K562 (cell line): Measurements from ENCODE around the gene SRSF9. TPM values are rescaled to one million over a fixed set of nuclear protein-coding genes. Genes with fewer than 3 reads are reported as not detected.

Source experiments
- GABPB1 ChIP-seq: sonication (generic); formaldehyde crosslinking; IDR thresholded peaks from 2 replicates; pipeline ENCODE4 v1.8.0; 2022; ENCODE audit warnings: mild to moderate bottlenecking, missing genetic modification reagents
- GATAD2A ChIP-seq: fragments of 450-650 bp; IDR thresholded peaks from 2 replicates; pipeline ENCODE4 v1.6.1; 2017
- HLTF ChIP-seq: fragments of 450-650 bp; IDR thresholded peaks from 2 replicates; pipeline ENCODE4 v1.6.1; 2016
- NCOA2 ChIP-seq, 2 experiments: fragments of 450-650 bp; IDR thresholded peaks; 2 replicates each; pipeline ENCODE4 v1.6.1; 2018; ENCODE audit warnings: mild to moderate bottlenecking in 2 of 2, moderate library complexity in 1 of 2; ENCODE audit not compliant: partially characterized antibody in 2 of 2
- NFATC3 ChIP-seq: fragments of 450-650 bp; IDR thresholded peaks from 2 replicates; pipeline ENCODE4 v1.6.1; 2017; ENCODE audit warnings: mild to moderate bottlenecking
- PRPF4 ChIP-seq: fragments of 200-400 bp; formaldehyde crosslinking; IDR thresholded peaks from one replicate; pipeline ENCODE4 v1.6.1; 2017; ENCODE audit warnings: low read length, low read depth, mild to moderate bottlenecking; ENCODE audit not compliant: insufficient read depth, poor library complexity, severe bottlenecking
- ZNF133 ChIP-seq: fragments of 250-450 bp; sonication (Bioruptor Pico); IDR thresholded peaks from 2 replicates; pipeline ENCODE4 v1.4.0; 2020; ENCODE audit warnings: mild to moderate bottlenecking
- polyA plus RNA-seq, 8 experiments: library from polyadenylated mRNA; depleted of rRNA in 4 of 8; stranded (reverse) in 5 of 8; unstranded in 3 of 8; fragments of >200 nt; fragmentation: Nextera tagmentation in 2 of 8; fragmentation: Illumina TruSeq in 1 of 8; extraction: Ambion mirVana in 2 of 8; extraction: Trizol in 1 of 8; gene quantifications; 2 replicates each; pipeline versions ENCODE4 v1.2.1 to v1.2.3, GENCODE V29; 2011 to 2014; ENCODE audit warnings: inconsistent platforms in 1 of 8, missing spikeins in 1 of 8
- total RNA-seq, 7 experiments: library from RNA; depleted of rRNA in 6 of 7; stranded (reverse); fragments of >200 nt in 6 of 7; fragmentation: Illumina TruSeq in 2 of 7; extraction: Trizol in 2 of 7; gene quantifications; 2 replicates each; pipeline versions ENCODE4 v1.2.1 to v1.2.3, GENCODE V29; 2011 to 2021; ENCODE audit warnings: low replicate concordance in 1 of 7
- TF ChIP-seq, protein P1 (sequence below): fragments of 250-450 bp; sonication (Bioruptor Pico); IDR thresholded peaks from 2 replicates; pipeline ENCODE4 v1.4.0; 2020; ENCODE audit warnings: mild to moderate bottlenecking, moderate library complexity
- TF ChIP-seq, protein P2 (sequence below), 2 experiments: fragments of 450-650 bp; IDR thresholded peaks; 2 replicates each; pipeline ENCODE4 v1.6.1; 2018; ENCODE audit warnings: mild to moderate bottlenecking in 2 of 2, low read depth in 1 of 2; ENCODE audit not compliant: partially characterized antibody in 2 of 2
- TF ChIP-seq, protein P3 (sequence below): sonication (generic); formaldehyde crosslinking; IDR thresholded peaks from 2 replicates; pipeline ENCODE4 v1.8.1; 2023; ENCODE audit warnings: mild to moderate bottlenecking, missing genetic modification reagents
- TF ChIP-seq, protein P4 (sequence below), 2 experiments: fragments of 150-350 bp in 1 of 2; IDR thresholded peaks; 2 replicates each; pipeline ENCODE4 v1.6.1; 2012 to 2016; ENCODE audit warnings: low read depth in 2 of 2, low read length in 2 of 2, mild to moderate bottlenecking in 1 of 2, moderate library complexity in 1 of 2

The SRSF9 gene
- total and polyA plus RNA-seq, 9 of the 15 experiments (the other 6 are each of a cell fraction or from before 2014, with no cell fraction given) = 40.3 to 291 (median 230) TPM

DNA sequence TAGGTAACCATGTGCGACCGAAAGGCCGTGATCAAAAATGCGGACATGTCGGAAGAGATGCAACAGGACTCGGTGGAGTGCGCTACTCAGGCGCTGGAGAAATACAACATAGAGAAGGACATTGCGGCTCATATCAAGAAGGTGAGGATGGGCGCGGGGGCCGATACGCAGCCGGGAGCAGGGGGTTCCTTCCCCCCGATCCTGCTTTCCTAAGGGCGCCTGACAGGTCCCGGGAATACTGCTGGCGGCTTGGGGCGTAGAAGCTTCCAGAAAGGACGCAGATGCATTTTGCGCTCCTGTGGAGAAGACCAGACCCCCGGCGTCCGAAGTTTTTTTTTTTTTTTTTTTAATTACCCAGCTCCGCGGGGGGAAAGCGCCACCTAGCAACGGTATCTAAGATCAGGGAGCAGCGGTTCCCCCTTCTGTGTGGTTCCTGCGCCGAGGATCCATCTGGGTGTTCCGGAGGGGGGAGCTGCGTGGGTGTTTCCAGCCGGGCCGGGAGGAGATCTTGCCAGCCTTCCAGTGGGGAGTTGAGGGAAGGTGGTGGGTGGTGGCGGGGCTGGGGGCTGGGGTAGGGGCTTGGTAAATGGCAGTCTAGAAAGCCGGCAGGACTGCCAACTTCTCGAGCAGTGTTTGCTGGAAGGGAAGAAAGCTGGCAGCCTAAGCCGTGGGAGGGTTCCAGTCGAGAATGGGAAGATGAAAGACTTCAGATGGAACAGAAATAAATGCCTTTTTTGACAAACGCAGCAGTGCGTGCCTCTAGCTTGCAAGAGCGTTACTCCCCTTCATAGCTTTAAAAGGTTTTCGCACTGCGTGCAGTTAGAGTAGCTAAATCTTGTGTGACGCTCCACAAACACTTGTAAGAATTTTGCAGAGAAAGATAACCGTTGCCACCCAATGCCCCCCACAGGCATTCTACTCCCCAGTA lies 27.1 kb upstream of the SRSF9 start (continued):
- TF ChIP-seq, protein P1, sequence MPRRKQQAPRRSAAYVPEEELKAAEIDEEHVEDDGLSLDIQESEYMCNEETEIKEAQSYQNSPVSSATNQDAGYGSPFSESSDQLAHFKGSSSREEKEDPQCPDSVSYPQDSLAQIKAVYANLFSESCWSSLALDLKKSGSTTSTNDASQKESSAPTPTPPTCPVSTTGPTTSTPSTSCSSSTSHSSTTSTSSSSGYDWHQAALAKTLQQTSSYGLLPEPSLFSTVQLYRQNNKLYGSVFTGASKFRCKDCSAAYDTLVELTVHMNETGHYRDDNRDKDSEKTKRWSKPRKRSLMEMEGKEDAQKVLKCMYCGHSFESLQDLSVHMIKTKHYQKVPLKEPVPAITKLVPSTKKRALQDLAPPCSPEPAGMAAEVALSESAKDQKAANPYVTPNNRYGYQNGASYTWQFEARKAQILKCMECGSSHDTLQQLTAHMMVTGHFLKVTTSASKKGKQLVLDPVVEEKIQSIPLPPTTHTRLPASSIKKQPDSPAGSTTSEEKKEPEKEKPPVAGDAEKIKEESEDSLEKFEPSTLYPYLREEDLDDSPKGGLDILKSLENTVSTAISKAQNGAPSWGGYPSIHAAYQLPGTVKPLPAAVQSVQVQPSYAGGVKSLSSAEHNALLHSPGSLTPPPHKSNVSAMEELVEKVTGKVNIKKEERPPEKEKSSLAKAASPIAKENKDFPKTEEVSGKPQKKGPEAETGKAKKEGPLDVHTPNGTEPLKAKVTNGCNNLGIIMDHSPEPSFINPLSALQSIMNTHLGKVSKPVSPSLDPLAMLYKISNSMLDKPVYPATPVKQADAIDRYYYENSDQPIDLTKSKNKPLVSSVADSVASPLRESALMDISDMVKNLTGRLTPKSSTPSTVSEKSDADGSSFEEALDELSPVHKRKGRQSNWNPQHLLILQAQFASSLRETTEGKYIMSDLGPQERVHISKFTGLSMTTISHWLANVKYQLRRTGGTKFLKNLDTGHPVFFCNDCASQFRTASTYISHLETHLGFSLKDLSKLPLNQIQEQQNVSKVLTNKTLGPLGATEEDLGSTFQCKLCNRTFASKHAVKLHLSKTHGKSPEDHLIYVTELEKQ (CRISPR knock-in tag) = no peak
- TF ChIP-seq NFATC3 (no peak), GABPB1 (CRISPR knock-in tag) (no peak), ZNF133 (CRISPR knock-in tag) (no peak), NCOA2 (IDR thresholded peaks at IDR 0.05; ENCODE audit: partially characterized antibody in 2 of 2) (no peak), PRPF4 (no peak), GATAD2A (no peak), HLTF (no peak)
- TF ChIP-seq, protein P2, sequence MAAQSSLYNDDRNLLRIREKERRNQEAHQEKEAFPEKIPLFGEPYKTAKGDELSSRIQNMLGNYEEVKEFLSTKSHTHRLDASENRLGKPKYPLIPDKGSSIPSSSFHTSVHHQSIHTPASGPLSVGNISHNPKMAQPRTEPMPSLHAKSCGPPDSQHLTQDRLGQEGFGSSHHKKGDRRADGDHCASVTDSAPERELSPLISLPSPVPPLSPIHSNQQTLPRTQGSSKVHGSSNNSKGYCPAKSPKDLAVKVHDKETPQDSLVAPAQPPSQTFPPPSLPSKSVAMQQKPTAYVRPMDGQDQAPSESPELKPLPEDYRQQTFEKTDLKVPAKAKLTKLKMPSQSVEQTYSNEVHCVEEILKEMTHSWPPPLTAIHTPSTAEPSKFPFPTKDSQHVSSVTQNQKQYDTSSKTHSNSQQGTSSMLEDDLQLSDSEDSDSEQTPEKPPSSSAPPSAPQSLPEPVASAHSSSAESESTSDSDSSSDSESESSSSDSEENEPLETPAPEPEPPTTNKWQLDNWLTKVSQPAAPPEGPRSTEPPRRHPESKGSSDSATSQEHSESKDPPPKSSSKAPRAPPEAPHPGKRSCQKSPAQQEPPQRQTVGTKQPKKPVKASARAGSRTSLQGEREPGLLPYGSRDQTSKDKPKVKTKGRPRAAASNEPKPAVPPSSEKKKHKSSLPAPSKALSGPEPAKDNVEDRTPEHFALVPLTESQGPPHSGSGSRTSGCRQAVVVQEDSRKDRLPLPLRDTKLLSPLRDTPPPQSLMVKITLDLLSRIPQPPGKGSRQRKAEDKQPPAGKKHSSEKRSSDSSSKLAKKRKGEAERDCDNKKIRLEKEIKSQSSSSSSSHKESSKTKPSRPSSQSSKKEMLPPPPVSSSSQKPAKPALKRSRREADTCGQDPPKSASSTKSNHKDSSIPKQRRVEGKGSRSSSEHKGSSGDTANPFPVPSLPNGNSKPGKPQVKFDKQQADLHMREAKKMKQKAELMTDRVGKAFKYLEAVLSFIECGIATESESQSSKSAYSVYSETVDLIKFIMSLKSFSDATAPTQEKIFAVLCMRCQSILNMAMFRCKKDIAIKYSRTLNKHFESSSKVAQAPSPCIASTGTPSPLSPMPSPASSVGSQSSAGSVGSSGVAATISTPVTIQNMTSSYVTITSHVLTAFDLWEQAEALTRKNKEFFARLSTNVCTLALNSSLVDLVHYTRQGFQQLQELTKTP (IDR thresholded peaks at IDR 0.05; ENCODE audit: low read depth in 1 of 2, partially characterized antibody in 2 of 2) = no peak
- TF ChIP-seq, protein P3, sequence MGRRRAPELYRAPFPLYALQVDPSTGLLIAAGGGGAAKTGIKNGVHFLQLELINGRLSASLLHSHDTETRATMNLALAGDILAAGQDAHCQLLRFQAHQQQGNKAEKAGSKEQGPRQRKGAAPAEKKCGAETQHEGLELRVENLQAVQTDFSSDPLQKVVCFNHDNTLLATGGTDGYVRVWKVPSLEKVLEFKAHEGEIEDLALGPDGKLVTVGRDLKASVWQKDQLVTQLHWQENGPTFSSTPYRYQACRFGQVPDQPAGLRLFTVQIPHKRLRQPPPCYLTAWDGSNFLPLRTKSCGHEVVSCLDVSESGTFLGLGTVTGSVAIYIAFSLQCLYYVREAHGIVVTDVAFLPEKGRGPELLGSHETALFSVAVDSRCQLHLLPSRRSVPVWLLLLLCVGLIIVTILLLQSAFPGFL (CRISPR knock-in tag) = no peak
- TF ChIP-seq, protein P4, sequence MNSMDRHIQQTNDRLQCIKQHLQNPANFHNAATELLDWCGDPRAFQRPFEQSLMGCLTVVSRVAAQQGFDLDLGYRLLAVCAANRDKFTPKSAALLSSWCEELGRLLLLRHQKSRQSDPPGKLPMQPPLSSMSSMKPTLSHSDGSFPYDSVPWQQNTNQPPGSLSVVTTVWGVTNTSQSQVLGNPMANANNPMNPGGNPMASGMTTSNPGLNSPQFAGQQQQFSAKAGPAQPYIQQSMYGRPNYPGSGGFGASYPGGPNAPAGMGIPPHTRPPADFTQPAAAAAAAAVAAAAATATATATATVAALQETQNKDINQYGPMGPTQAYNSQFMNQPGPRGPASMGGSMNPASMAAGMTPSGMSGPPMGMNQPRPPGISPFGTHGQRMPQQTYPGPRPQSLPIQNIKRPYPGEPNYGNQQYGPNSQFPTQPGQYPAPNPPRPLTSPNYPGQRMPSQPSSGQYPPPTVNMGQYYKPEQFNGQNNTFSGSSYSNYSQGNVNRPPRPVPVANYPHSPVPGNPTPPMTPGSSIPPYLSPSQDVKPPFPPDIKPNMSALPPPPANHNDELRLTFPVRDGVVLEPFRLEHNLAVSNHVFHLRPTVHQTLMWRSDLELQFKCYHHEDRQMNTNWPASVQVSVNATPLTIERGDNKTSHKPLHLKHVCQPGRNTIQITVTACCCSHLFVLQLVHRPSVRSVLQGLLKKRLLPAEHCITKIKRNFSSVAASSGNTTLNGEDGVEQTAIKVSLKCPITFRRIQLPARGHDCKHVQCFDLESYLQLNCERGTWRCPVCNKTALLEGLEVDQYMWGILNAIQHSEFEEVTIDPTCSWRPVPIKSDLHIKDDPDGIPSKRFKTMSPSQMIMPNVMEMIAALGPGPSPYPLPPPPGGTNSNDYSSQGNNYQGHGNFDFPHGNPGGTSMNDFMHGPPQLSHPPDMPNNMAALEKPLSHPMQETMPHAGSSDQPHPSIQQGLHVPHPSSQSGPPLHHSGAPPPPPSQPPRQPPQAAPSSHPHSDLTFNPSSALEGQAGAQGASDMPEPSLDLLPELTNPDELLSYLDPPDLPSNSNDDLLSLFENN (IDR thresholded peaks at IDR 0.05; ENCODE audit: low read depth in 2 of 2, low read length in 2 of 2) = no peak
